Measurements from ENCODE around the gene NACC2.

NACC2 gene

GRCh38 chr9:136100700-136101614 lies 5.9 kb upstream of the NACC2 start:
- TF ChIP-seq, protein P1, sequence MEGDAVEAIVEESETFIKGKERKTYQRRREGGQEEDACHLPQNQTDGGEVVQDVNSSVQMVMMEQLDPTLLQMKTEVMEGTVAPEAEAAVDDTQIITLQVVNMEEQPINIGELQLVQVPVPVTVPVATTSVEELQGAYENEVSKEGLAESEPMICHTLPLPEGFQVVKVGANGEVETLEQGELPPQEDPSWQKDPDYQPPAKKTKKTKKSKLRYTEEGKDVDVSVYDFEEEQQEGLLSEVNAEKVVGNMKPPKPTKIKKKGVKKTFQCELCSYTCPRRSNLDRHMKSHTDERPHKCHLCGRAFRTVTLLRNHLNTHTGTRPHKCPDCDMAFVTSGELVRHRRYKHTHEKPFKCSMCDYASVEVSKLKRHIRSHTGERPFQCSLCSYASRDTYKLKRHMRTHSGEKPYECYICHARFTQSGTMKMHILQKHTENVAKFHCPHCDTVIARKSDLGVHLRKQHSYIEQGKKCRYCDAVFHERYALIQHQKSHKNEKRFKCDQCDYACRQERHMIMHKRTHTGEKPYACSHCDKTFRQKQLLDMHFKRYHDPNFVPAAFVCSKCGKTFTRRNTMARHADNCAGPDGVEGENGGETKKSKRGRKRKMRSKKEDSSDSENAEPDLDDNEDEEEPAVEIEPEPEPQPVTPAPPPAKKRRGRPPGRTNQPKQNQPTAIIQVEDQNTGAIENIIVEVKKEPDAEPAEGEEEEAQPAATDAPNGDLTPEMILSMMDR (IDR thresholded peaks at IDR 0.05; ENCODE audit: low read depth, low read length), result no peak
- no peak for TF ChIP-seq EZH2phosphoT487 (IDR thresholded peaks at IDR 0.05; ENCODE audit: low read depth)
- Histone ChIP-seq H3K4me2 (ENCODE audit: low read length) (no peak overlapping the region), H3K79me2 (ENCODE audit: low read length) (no peaks in the 10 kb centered on the region), H3K9me3 (ENCODE audit: insufficient read depth, low read length) (no peaks in the 10 kb centered on the region), H3K4me3 (ENCODE audit: low read length) (no peak overlapping the region), H2AFZ (ENCODE audit: low read depth, low read length) (no peak overlapping the region), H3K36me3 (replicated peaks; ENCODE audit: low read depth, low read length) (no peaks in the 10 kb centered on the region), H3K27ac (ENCODE audit: low read length) (no peak overlapping the region), H3K27me3 (ENCODE audit: low read depth, low read length) (peaks cover 8% of the 10 kb centered on the region; the same call in 1 of the 2 replicates), H3K9ac (ENCODE audit: low read length) (no peak overlapping the region), H3K4me1 (ENCODE audit: low read length) (no peaks in the 10 kb centered on the region), H4K20me1 (ENCODE audit: insufficient read depth, low read length) (no peaks in the 10 kb centered on the region)

DNA sequence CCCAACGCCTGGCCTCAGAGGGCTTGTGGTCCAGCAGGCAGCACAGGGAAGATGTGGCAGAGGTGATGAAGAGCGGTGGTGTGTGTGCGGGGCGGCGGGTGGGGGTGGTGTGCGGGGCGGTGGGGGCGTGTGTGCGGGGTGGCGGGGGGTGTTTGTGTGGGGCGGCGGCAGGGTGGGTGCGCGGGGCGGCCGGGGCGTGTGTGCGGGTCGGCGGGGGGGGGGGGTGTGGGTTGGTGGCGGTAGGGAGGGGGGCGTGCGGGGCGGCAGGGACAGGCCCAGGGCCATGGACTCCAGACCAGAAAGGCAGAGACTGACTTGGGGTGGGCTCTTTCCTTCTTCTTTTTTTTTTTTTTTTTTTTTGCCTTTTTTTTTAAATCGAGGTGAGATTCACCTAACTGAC lies 4.5 kb upstream of the NACC2 start:
- Histone ChIP-seq H3K4me1 (ENCODE audit: low read length) (no peaks in the 10 kb centered on the region), H3K27ac (ENCODE audit: low read length) (no peak overlapping the region), H3K9me3 (ENCODE audit: insufficient read depth, low read length) (no peaks in the 10 kb centered on the region), H3K79me2 (ENCODE audit: low read length) (no peaks in the 10 kb centered on the region), H3K27me3 (ENCODE audit: low read depth, low read length) (no peaks in the 10 kb centered on the region), H3K4me2 (ENCODE audit: low read length) (no peak overlapping the region), H4K20me1 (ENCODE audit: insufficient read depth, low read length) (no peaks in the 10 kb centered on the region), H3K36me3 (replicated peaks; ENCODE audit: low read depth, low read length) (no peaks in the 10 kb centered on the region), H3K4me3 (ENCODE audit: low read length) (no peak overlapping the region), H2AFZ (ENCODE audit: low read depth, low read length) (no peak overlapping the region), H3K9ac (ENCODE audit: low read length) (no peak overlapping the region)
- TF ChIP-seq EZH2phosphoT487 (IDR thresholded peaks at IDR 0.05; ENCODE audit: low read depth), result no peak
- TF ChIP-seq, protein P1 (IDR thresholded peaks at IDR 0.05; ENCODE audit: low read depth, low read length), result no peak

GRCh38 chr9:136098844-136099243 lies 3.8 kb upstream of the NACC2 start:
- H3K4me2 ChIP-seq (ENCODE audit: low read length), result no peak overlapping the region
- no peak for TF ChIP-seq EZH2phosphoT487 (IDR thresholded peaks at IDR 0.05; ENCODE audit: low read depth)
- TF ChIP-seq, protein P1 (IDR thresholded peaks at IDR 0.05; ENCODE audit: low read depth, low read length), result no peak
- H3K9me3 ChIP-seq (ENCODE audit: insufficient read depth, low read length), result no peaks in the 10 kb centered on the region
- no peak overlapping the region for H3K27ac ChIP-seq (ENCODE audit: low read length)
- H3K27me3 ChIP-seq (ENCODE audit: low read depth, low read length), result no peaks in the 10 kb centered on the region
- H3K4me3 ChIP-seq (ENCODE audit: low read length), result no peak overlapping the region
- H4K20me1 ChIP-seq (ENCODE audit: insufficient read depth, low read length), result no peaks in the 10 kb centered on the region
- no peaks in the 10 kb centered on the region for H3K36me3 ChIP-seq (replicated peaks; ENCODE audit: low read depth, low read length)
- no peak overlapping the region for H2AFZ ChIP-seq (ENCODE audit: low read depth, low read length)
- no peaks in the 10 kb centered on the region for H3K4me1 ChIP-seq (ENCODE audit: low read length)
- no peak overlapping the region for H3K9ac ChIP-seq (ENCODE audit: low read length)
- H3K79me2 ChIP-seq (ENCODE audit: low read length), result no peaks in the 10 kb centered on the region

DNA sequence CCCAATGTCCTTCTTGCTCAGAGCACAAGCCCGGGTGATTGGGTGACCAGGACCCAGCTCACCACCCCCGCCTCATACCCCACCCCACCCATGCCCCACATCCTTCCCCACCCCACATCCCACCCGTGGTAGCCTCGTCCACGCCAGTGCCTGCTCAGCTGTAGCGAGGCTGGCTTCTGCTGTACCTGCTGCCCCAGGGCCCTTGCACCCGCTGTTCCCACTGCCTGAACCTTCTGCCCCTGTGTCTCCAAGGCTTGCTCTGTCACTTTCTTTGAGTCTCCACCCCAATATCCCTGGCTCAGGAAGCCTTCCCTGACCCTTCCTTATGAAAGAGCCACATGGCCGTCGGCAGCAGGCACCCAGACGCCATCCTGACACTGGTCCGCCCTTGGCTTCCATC lies 3.1 kb upstream of the NACC2 start:
- H3K27me3 ChIP-seq (ENCODE audit: low read depth, low read length), result no peaks in the 10 kb centered on the region
- H2AFZ ChIP-seq (ENCODE audit: low read depth, low read length), result no peak overlapping the region
- no peaks in the 10 kb centered on the region for H3K79me2 ChIP-seq (ENCODE audit: low read length)
- TF ChIP-seq, protein P1 (IDR thresholded peaks at IDR 0.05; ENCODE audit: low read depth, low read length), result no peak
- TF ChIP-seq EZH2phosphoT487 (IDR thresholded peaks at IDR 0.05; ENCODE audit: low read depth), result no peak
- H3K4me3 ChIP-seq (ENCODE audit: low read length), result no peak overlapping the region
- no peaks in the 10 kb centered on the region for H3K4me1 ChIP-seq (ENCODE audit: low read length)
- H3K36me3 ChIP-seq (replicated peaks; ENCODE audit: low read depth, low read length), result no peaks in the 10 kb centered on the region
- no peaks in the 10 kb centered on the region for H4K20me1 ChIP-seq (ENCODE audit: insufficient read depth, low read length)
- H3K9me3 ChIP-seq (ENCODE audit: insufficient read depth, low read length), result no peaks in the 10 kb centered on the region
- no peak overlapping the region for H3K9ac ChIP-seq (ENCODE audit: low read length)
- H3K4me2 ChIP-seq (ENCODE audit: low read length), result no peak overlapping the region
- H3K27ac ChIP-seq (ENCODE audit: low read length), result no peak overlapping the region

Measured in OCI-LY3 (cell line).